ENCODE measurements around the gene PRSS36. TPM values are rescaled to one million over a fixed set of nuclear protein-coding genes. Genes with fewer than 3 reads are reported as not detected.
"Not testable (repeated sequence)": the region's sequence is repeated elsewhere in the genome, so short reads cannot be mapped to it uniquely, and the experiment has no call there.

Gene PRSS36
- 1 to 10 TPM in 3 of 4 donors, under 1 TPM in 1; 0.83 to 7.3 (median 3.7) TPM for total RNA-seq
- polyA plus RNA-seq: 10 to 100 TPM in 1 of 3 donors, 1 to 10 TPM in 2; 4.7 to 10.2 (median 7.6) TPM

DNA sequence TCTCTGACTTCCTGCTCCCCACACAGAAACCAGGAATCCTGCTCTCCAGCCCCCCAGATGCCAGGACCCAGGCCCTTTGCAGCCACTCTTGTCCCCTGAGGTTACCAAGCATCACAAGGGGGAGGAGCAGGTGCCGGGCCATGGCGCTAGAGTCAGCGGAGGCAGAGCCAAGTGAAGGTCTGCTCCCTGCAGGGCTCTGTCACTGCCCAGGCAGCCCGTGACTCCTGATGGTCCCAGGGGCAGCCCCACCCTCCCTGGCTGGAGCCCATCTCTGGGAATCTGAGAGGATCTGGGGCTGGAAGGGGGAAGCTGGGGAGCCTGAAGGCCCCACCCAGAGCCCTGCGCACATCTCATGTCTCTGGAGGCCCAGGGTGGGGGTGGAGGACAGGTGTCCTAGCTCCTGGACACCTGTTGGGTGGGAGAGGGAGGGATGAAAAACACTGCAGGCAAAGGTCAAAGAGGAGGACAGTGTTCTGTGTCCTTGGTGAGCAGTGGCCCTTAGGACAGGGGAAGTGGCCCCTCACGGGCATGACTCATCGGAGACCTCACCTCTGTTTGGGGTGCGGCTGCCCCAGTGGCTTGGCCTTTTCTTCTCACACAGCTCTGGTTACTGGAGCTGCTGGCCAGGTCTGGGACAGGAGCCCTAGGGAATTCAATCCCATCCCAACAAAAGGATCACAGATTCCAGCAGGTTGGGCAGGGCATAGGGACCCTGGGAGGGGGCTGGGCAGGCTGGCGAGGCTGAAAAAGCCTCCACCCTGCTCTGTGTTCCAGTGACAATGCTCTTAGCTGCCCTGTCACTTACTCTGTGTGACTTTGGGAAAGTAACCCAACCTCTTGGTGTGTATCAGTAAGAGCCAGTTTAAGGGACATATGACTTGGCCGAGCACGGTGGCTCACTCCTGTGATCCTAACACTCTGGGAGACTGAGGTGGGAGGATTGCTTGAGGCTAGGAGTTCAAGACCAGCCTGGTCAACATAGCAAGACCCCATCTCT, at the start of gene PRSS36:
Gene PRSS36 (minus strand): TSS at position 173 of the 997 bp plus-strand sequence. CDS start 31 bp downstream, at position 142.
- Histone ChIP-seq H3K4me1 (peaks cover 0 to 7% (median 2%) of the 10 kb centered on the region in 4 donors), H3K4me3 (no peak within 1 kb of the TSS), H3K27ac (peak within 1 kb of the TSS in 2 of 4 donors; percentile 18 to 27), H3K36me3 (no peaks in the 10 kb centered on the region), H3K9me3 (no peaks in the 10 kb centered on the region), H3K27me3 (peaks cover 5 to 31% (median 20%) of the 10 kb centered on the region in 3 donors)
- TF ChIP-seq POLR2A (IDR thresholded peaks at IDR 0.05) (no peak), EP300 (IDR thresholded peaks at IDR 0.05) (no peak), POLR2AphosphoS5 (IDR thresholded peaks at IDR 0.05) (no peak)
- TF ChIP-seq, protein P1, sequence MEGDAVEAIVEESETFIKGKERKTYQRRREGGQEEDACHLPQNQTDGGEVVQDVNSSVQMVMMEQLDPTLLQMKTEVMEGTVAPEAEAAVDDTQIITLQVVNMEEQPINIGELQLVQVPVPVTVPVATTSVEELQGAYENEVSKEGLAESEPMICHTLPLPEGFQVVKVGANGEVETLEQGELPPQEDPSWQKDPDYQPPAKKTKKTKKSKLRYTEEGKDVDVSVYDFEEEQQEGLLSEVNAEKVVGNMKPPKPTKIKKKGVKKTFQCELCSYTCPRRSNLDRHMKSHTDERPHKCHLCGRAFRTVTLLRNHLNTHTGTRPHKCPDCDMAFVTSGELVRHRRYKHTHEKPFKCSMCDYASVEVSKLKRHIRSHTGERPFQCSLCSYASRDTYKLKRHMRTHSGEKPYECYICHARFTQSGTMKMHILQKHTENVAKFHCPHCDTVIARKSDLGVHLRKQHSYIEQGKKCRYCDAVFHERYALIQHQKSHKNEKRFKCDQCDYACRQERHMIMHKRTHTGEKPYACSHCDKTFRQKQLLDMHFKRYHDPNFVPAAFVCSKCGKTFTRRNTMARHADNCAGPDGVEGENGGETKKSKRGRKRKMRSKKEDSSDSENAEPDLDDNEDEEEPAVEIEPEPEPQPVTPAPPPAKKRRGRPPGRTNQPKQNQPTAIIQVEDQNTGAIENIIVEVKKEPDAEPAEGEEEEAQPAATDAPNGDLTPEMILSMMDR (IDR thresholded peaks at IDR 0.05): no peak
- 81 to 84% methylated on average over 11 of the region's 11 CpGs for WGBS, 2 donors
- DNase-seq: no peak
- intact Hi-C loops (cut with DNase I): no loop called here

DNA sequence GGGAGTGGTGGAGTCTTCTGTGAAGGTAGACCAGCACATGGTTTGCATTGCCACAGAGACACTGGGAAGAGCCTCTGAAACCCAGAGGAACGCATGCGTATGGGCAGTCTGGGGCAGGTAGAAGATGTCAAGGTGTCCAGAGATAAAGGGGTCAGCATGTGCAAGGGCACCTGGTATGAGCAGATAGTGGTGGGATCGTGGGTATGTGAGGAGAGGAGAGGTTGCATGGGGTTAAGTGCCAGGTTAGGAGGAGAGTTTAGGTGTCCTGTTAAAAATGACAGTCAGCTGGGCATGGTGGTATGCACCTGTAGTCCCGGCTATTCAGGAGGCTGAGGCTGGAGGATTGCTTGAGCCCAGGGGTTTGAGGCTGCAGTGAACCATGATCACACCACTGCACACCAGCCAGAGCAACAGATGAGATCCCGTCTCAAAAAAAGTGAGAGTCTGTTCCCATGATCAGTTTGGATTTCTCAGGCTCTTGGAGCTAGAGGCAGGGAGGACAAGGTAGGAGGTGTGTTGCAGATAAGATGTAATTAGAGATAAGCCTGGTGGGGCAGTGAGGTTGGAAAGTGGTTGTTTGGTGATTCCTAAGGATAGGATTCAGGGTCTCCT, 49.7 kb upstream of the PRSS36 start:
- no peak for TF ChIP-seq POLR2AphosphoS5 (IDR thresholded peaks at IDR 0.05)
- TF ChIP-seq, protein P1 (IDR thresholded peaks at IDR 0.05): no peak
- TF ChIP-seq POLR2A (IDR thresholded peaks at IDR 0.05): no peak
- no peak for TF ChIP-seq EP300 (IDR thresholded peaks at IDR 0.05)
- 90 to 93% methylated on average over 5 of the region's 5 CpGs for WGBS, 2 donors
- Histone ChIP-seq H3K27ac (no peak overlapping the region), H3K9me3 (no peaks in the 10 kb centered on the region), H3K4me3 (no peak overlapping the region), H3K27me3 (peaks cover 0 to 11% (median 7%) of the 10 kb centered on the region in 3 donors), H3K4me1 (peaks cover 0 to 26% (median 19%) of the 10 kb centered on the region in 4 donors), H3K36me3 (peaks cover 6 to 52% (median 13%) of the 10 kb centered on the region in 4 donors)
- intact Hi-C loops (cut with DNase I): loop anchor here (2.0 kb wide), 1 partner anchor 13 kb away; no protein-coding TSS in a partner anchor
- DNase-seq: no peak

DNA sequence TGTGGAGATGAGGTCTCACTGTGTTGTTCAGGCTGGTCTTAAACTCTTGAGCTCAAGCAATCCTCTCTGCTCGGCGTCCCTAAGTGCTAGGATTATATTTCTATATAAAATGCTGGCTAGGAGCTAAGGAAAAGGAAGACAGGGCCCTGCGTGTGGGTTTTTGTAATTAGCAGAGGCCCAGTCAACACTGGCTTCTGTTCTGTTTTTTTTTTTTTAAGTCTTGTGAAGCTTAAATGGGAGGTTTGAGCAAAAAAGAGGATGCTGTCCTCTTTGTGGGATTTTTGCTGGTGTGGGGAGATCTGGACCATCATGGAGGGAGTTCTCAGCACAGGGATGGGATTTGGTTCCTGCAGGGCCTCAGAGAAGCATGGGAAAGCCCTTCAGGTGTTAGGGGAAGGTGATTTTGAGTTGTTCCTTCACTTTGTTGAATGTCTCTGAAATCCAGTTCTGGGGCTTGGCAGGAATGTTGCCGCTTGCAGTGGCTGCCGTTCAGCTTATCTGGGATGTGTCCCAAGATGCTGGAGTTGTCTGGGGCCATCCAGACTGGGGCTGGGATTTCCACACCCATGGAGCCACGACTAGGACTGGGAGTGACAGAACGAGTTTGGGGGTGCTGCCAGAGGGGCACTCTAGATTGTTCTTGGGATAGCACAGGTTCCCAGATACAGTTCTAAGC, 48.5 kb upstream of the PRSS36 start:
- Histone ChIP-seq H3K27ac (no peak overlapping the region), H3K36me3 (peaks cover 15 to 64% (median 17%) of the 10 kb centered on the region in 4 donors), H3K27me3 (peaks cover 0 to 11% (median 7%) of the 10 kb centered on the region in 3 donors), H3K4me1 (peaks cover 0 to 26% (median 19%) of the 10 kb centered on the region in 4 donors), H3K4me3 (no peak overlapping the region), H3K9me3 (no peaks in the 10 kb centered on the region)
- no peak for DNase-seq
- TF ChIP-seq POLR2AphosphoS5 (IDR thresholded peaks at IDR 0.05) (no peak), EP300 (IDR thresholded peaks at IDR 0.05) (no peak), POLR2A (IDR thresholded peaks at IDR 0.05) (no peak)
- TF ChIP-seq, protein P1 (IDR thresholded peaks at IDR 0.05): no peak
- 72 to 74% methylated on average over 7 of the region's 7 CpGs for WGBS, 2 donors
- intact Hi-C loops (cut with DNase I): no loop called here

DNA sequence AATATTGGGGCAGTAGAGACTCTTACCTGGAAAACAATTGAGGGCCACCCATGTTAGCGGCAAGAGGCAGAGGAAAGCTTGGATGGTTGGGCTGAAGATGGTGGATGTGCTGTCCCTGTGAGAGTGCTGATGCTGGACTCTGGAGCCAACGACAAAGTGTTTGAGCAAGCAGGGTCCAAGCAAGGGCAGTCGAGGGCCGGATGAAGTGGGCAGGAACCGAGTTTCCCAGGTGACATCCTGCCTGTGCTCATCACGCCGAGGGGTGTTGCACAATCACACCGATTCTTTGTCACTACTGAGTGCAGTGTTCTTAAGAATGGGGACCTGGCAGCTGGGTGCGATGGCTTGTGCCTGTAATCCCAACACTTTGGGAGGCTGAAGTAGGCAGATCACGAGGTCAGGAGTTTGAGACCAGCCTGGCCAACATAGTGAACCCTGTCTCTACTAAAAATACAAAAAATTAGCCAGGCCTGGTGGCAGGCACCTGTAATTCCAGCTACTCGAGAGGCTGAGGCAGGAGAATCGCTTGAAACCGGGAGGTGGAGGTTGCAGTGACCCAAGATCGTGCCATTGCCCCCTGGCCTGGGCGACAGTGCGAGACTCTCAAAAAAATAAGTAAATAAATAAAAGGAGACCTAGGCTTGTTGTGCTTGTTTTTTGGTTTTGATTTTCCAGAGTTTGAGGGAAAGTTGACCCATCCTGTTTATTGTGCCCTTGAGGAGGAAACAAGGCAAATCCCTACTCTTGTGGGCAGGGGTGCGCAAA, 46.6 kb upstream of the PRSS36 start:
- TF ChIP-seq POLR2AphosphoS5 (IDR thresholded peaks at IDR 0.05) (no peak), POLR2A (IDR thresholded peaks at IDR 0.05) (no peak), EP300 (IDR thresholded peaks at IDR 0.05) (no peak)
- TF ChIP-seq, protein P1 (IDR thresholded peaks at IDR 0.05): no peak
- no peak for DNase-seq
- peaks cover 28 to 82% (median 35%) of the 10 kb centered on the region in 4 donors for H3K36me3 ChIP-seq
- peaks cover 0 to 10% (median 4%) of the 10 kb centered on the region in 4 donors for H3K4me1 ChIP-seq
- H3K27ac ChIP-seq: no peak overlapping the region
- no peaks in the 10 kb centered on the region for H3K9me3 ChIP-seq
- intact Hi-C loops (cut with DNase I): no loop called here
- no peak overlapping the region for H3K4me3 ChIP-seq
- H3K27me3 ChIP-seq: peaks cover 0 to 3% (median 1%) of the 10 kb centered on the region in 3 donors
- WGBS, 2 donors: 89 to 90% methylated on average over 17 of the region's 17 CpGs

DNA sequence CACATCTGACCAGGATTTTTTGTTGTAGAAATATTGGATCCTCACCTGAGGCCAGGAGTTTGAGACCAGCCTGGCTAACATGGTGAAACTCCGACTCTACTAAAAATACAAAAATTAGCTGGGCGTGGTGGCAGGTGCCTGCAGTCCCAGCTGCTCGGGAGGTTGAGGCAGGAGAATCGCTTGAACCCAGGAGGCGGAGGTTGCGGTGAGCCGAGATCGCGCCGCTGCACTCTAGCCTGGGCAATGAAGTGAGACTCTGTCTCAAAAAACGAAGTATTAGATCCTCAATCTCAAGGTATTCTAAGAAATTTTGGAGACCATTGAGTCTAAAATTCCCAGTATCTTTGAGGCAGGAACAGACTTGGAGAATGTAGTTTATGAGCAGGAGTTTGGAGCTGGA, 46.0 kb upstream of the PRSS36 start:
- intact Hi-C loops (cut with DNase I); H3K4me1 ChIP-seq; H3K9me3 ChIP-seq; DNase-seq; H3K27ac ChIP-seq; H3K4me3 ChIP-seq; H3K27me3 ChIP-seq: not testable (repeated sequence)
- WGBS, 2 donors: 96 to 97% methylated on average over 11 of the region's 11 CpGs
- peaks cover 34 to 88% (median 41%) of the 10 kb centered on the region in 4 donors for H3K36me3 ChIP-seq

All from sigmoid colon (tissue), 7 donors.